Right atrium auricular region (tissue), 2 donors: ENCODE results near the gene NINJ2. TPM values are rescaled to one million over a fixed set of nuclear protein-coding genes. Genes with fewer than 3 reads are reported as not detected.

Source experiments
- DNase-seq: peaks from one replicate; pipeline ENCODE4 v3.0.0-alpha.2; 2019; ENCODE audit warnings: low spot score
- H3K27ac ChIP-seq, 2 donors: fragments of 200-600 bp; sonication (generic); 1 replicate in 1 of 2; 2 replicates in 1 of 2; pipeline ENCODE4 v1.5.1; 2016 to 2019
- H3K27me3 ChIP-seq, 2 donors: fragments of 200-600 bp; sonication (generic); one replicate each; pipeline versions ENCODE4 v1.5.1 to v1.6.0; 2017 to 2019
- H3K36me3 ChIP-seq: fragments of 200-600 bp; sonication (generic); one replicate; pipeline ENCODE4 v1.5.1; 2016
- H3K4me1 ChIP-seq, 2 donors: fragments of 200-600 bp; sonication (generic); one replicate each; pipeline versions ENCODE4 v1.5.1 to v1.6.0; 2017 to 2019
- H3K4me3 ChIP-seq, 2 donors: fragments of 200-600 bp; sonication (generic); 1 replicate in 1 of 2; 2 replicates in 1 of 2; pipeline ENCODE4 v1.5.1; 2017 to 2019; ENCODE audit warnings: mild to moderate bottlenecking in 1 of 2, moderate library complexity in 1 of 2
- H3K9me3 ChIP-seq, 2 donors: fragments of 200-600 bp; sonication (generic); one replicate each; pipeline ENCODE4 v1.5.1; 2019
- CTCF ChIP-seq, 2 donors: fragments of 200-600 bp; sonication (generic); IDR thresholded peaks; one replicate each; pipeline ENCODE4 v1.5.1; 2019; ENCODE audit warnings: antibody characterized with exemption in 2 of 2
- total RNA-seq, 2 donors: library from RNA; depleted of rRNA; stranded (reverse); fragments of >200 nt; gene quantifications; one replicate each; pipeline ENCODE4 v1.1.0, GENCODE V29; 2016

The NINJ2 gene
- total RNA-seq, 2 donors from 2014 or later = 5.4 to 8.8 TPM

DNA sequence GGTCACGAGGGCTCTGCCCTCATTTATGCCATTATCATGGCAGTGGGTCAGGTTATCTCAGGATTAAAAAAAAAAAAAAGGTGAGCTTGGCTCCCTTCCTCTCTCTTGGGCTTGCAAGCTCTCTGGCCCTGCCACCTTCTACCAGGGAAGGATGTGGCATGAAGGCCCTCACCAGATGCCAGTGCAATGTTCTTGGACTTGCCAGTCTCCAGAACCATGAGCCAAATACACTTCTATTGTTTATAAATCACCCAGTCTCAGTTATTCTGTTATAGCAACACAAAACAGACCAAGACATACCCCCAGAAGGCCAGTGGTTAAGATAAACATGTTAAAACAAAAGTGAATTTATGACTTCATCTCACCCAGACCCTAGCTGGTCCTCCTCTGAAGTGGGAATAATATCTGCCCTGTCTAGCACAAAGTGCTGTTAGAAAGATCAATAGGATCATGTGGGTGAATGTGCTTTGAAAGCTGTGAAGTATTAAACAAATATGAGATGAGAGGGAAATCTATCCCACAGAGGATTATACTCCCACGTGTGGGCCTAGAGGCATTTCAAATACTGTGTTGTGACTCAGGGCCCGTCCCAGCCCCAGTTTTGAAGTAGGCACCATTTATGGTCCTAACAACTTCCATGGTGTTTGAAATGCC is 88.6 kb downstream of the NINJ2 start:
- Histone ChIP-seq H3K27me3 (no peaks in the 10 kb centered on the region), H3K4me3 (no peak overlapping the region), H3K27ac (peak overlapping the region; percentile 65 to 75), H3K36me3 (no peaks in the 10 kb centered on the region), H3K9me3 (no peaks in the 10 kb centered on the region), H3K4me1 (peaks cover 0 to 67% of the 10 kb centered on the region in 2 donors)
- TF ChIP-seq CTCF (IDR thresholded peaks at IDR 0.05) = no peak
- no peak for DNase-seq

- no peak for DNase-seq
These were observed 90.0 kb downstream of the NINJ2 start for GRCh38 chr12:573232-573631.

DNA sequence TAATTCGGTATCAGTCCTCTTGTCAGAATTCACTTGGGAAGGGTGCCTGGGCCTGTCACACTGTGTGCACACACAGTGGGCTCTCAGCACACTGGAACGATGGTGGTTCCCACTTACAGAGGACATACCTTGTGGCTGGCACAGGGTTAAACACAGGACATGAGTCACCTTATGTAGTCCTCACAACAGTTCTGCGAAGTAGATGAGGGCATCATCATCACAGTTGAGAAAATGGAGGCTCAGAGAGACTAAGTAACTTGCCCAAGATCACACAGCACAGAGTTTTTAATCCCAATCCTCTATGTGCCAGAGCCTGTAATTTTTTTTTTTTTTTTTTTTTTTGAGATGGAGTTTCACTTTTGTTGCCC is 90.7 kb downstream of the NINJ2 start:
- Histone ChIP-seq H3K4me3 (no peak overlapping the region), H3K4me1 (peaks cover 0 to 57% of the 10 kb centered on the region in 2 donors), H3K36me3 (no peaks in the 10 kb centered on the region), H3K27ac (peak overlapping the region; percentile 94 to 98), H3K9me3 (no peaks in the 10 kb centered on the region), H3K27me3 (no peaks in the 10 kb centered on the region)
- TF ChIP-seq CTCF (IDR thresholded peaks at IDR 0.05) = no peak
- no peak for DNase-seq

More at GRCh38 chr12:573232-573631, 90.0 kb downstream of the NINJ2 start:
- no peak for TF ChIP-seq CTCF (IDR thresholded peaks at IDR 0.05)
- Histone ChIP-seq H3K4me3 (no peak overlapping the region), H3K4me1 (peaks cover 0 to 59% of the 10 kb centered on the region in 2 donors), H3K27ac (peak overlapping the region; percentile 94 to 98), H3K36me3 (no peaks in the 10 kb centered on the region), H3K9me3 (no peaks in the 10 kb centered on the region), H3K27me3 (no peaks in the 10 kb centered on the region)

- peak; percentile 67 for DNase-seq
- H3K4me3 ChIP-seq = no peak overlapping the region
These were observed 91.3 kb downstream of the NINJ2 start for GRCh38 chr12:571795-572531.

More at GRCh38 chr12:571795-572531, 91.3 kb downstream of the NINJ2 start:
- no peaks in the 10 kb centered on the region for H3K27me3 ChIP-seq
- H3K27ac ChIP-seq = peak overlapping the region; percentile 94 to 98
- H3K36me3 ChIP-seq = no peaks in the 10 kb centered on the region
- no peak for TF ChIP-seq CTCF (IDR thresholded peaks at IDR 0.05)
- no peaks in the 10 kb centered on the region for H3K9me3 ChIP-seq
- H3K4me1 ChIP-seq = peaks cover 0 to 55% of the 10 kb centered on the region in 2 donors
